GM12878 (cell line): ENCODE results near the gene NLGN2. TPM values are rescaled to one million over a fixed set of nuclear protein-coding genes. Genes with fewer than 3 reads are reported as not detected.

Experiments
- ATF7 ChIP-seq: fragments of 450-650 bp; IDR thresholded peaks from 2 replicates; pipeline ENCODE4 v1.6.1; 2016; ENCODE audit warnings: low read depth, mild to moderate bottlenecking
- BCL11A ChIP-seq: IDR thresholded peaks from 2 replicates; pipeline ENCODE4 v1.6.1; 2011; ENCODE audit warnings: low read depth, low read length
- BHLHE40 ChIP-seq, 2 experiments: fragments of 450-650 bp in 1 of 2; IDR thresholded peaks; 2 replicates each; pipeline ENCODE4 v1.6.1; 2011 to 2017; ENCODE audit warnings: low read depth in 2 of 2, borderline replicate concordance in 1 of 2, improper control_type of control experiment in 1 of 2, low read length in 1 of 2, mild to moderate bottlenecking in 1 of 2
- BMI1 ChIP-seq: fragments of 450-650 bp; IDR thresholded peaks from 2 replicates; pipeline ENCODE4 v1.6.1; 2016; ENCODE audit warnings: mild to moderate bottlenecking, moderate library complexity, borderline replicate concordance
- DPF2 ChIP-seq: fragments of 450-650 bp; IDR thresholded peaks from 2 replicates; pipeline ENCODE4 v1.6.1; 2017; ENCODE audit warnings: mild to moderate bottlenecking
- FOXM1 ChIP-seq: IDR thresholded peaks from 2 replicates; pipeline ENCODE4 v1.6.1; 2012; ENCODE audit warnings: low read depth, mild to moderate bottlenecking, inconsistent platforms, low read length, moderate library complexity
- GABPA ChIP-seq: IDR thresholded peaks from 2 replicates; pipeline ENCODE4 v1.6.1; 2014; ENCODE audit warnings: antibody characterized with exemption, low read depth, mild to moderate bottlenecking, inconsistent platforms
- JUND ChIP-seq: IDR thresholded peaks from 2 replicates; pipeline ENCODE4 v1.6.1; 2012; ENCODE audit warnings: low read depth, mild to moderate bottlenecking, low read length, improper control_type of control experiment, moderate library complexity
- KAT2A ChIP-seq: conservative IDR thresholded peaks from 2 replicates; pipeline ENCODE4 v1.6.1; 2011; ENCODE audit warnings: low read depth, low read length; ENCODE audit not compliant: control insufficient read depth
- KLF5 ChIP-seq: fragments of 450-650 bp; IDR thresholded peaks from 2 replicates; pipeline ENCODE4 v1.6.1; 2014; ENCODE audit warnings: mild to moderate bottlenecking; ENCODE audit not compliant: partially characterized antibody
- LARP7 ChIP-seq: fragments of 450-650 bp; IDR thresholded peaks from 2 replicates; pipeline ENCODE4 v1.6.1; 2017; ENCODE audit warnings: mild to moderate bottlenecking
- MXI1 ChIP-seq: fragments of 150-350 bp; IDR thresholded peaks from 2 replicates; pipeline ENCODE4 v1.6.1; 2011; ENCODE audit warnings: low read depth, mild to moderate bottlenecking, inconsistent platforms, low read length, improper control_type of control experiment
- NR2C1 ChIP-seq: fragments of 450-650 bp; IDR thresholded peaks from 2 replicates; pipeline ENCODE4 v1.6.1; 2017; ENCODE audit warnings: antibody characterized with exemption, mild to moderate bottlenecking, moderate library complexity
- NR2C2 ChIP-seq: IDR thresholded peaks from 2 replicates; pipeline ENCODE4 v1.6.1; 2011; ENCODE audit warnings: borderline replicate concordance, low read depth; ENCODE audit not compliant: control insufficient read depth, insufficient read length
- NR2F1 ChIP-seq: fragments of 450-650 bp; conservative IDR thresholded peaks from 2 replicates; pipeline ENCODE4 v1.6.1; 2017; ENCODE audit warnings: mild to moderate bottlenecking
- RAD21 ChIP-seq: IDR thresholded peaks from 2 replicates; pipeline ENCODE4 v1.6.1; 2011; ENCODE audit warnings: mild to moderate bottlenecking, low read depth, low read length, moderate library complexity; ENCODE audit not compliant: insufficient read depth
- TBL1XR1 ChIP-seq: IDR thresholded peaks from 2 replicates; pipeline ENCODE4 v1.6.1; 2012; ENCODE audit warnings: low read depth, low read length, improper control_type of control experiment
- WRNIP1 ChIP-seq: IDR thresholded peaks from 2 replicates; pipeline ENCODE4 v1.6.1; 2011; ENCODE audit warnings: low read depth, low read length, improper control_type of control experiment, borderline replicate concordance
- ZBTB11 ChIP-seq: fragments of 450-650 bp; formaldehyde crosslinking; IDR thresholded peaks from 2 replicates; pipeline ENCODE4 v1.5.0; 2022; ENCODE audit warnings: mild to moderate bottlenecking, missing genetic modification characterization
- ZBTB33 ChIP-seq: fragments of 450-650 bp; IDR thresholded peaks from 2 replicates; pipeline ENCODE4 v1.6.1; 2017; ENCODE audit warnings: mild to moderate bottlenecking
- ZNF24 ChIP-seq: fragments of 450-650 bp; IDR thresholded peaks from 2 replicates; pipeline ENCODE4 v1.6.1; 2017; ENCODE audit warnings: antibody characterized with exemption, mild to moderate bottlenecking
- ZNF687 ChIP-seq: fragments of 450-650 bp; IDR thresholded peaks from 2 replicates; pipeline ENCODE4 v1.6.1; 2017; ENCODE audit warnings: mild to moderate bottlenecking, moderate library complexity
- polyA plus RNA-seq, 11 experiments: library from polyadenylated mRNA; depleted of rRNA in 4 of 11; unstranded in 6 of 11; stranded (reverse) in 5 of 11; fragments of >200 nt; fragmentation: Nextera tagmentation in 4 of 11; fragmentation: Illumina TruSeq in 1 of 11; extraction: Ambion mirVana in 4 of 11; extraction: Trizol in 1 of 11; gene quantifications; 1 replicate in 1 of 11; 2 replicates in 10 of 11; pipeline versions ENCODE4 v1.2.1 to v1.2.3, GENCODE V29; 2011 to 2016; ENCODE audit warnings: inconsistent platforms in 2 of 11, missing spikeins in 2 of 11, low read depth in 1 of 11
- total RNA-seq, 4 experiments: library from RNA; depleted of rRNA in 3 of 4; stranded (reverse); fragments of >200 nt in 3 of 4; fragmentation: Illumina TruSeq in 1 of 4; extraction: Trizol in 1 of 4; gene quantifications; 2 replicates each; pipeline versions ENCODE4 v1.2.1 to v1.2.3, GENCODE V29; 2013 to 2021

NLGN2 gene
- total and polyA plus RNA-seq, 10 of the 15 experiments (the other 5 are each of a cell fraction or from before 2014, with no cell fraction given), result 0.02 to 0.87 (median 0.11) TPM; not detected in 2

GRCh38 chr17:7403977-7404736, 3.5 kb upstream of the NLGN2 start, which contains the start of gene TMEM256 (continued):
- no peak for TF ChIP-seq GABPA
- no peak for TF ChIP-seq ZBTB33
- peak; percentile 59 for TF ChIP-seq NR2C1
- TF ChIP-seq ZNF687, result peak; percentile 35; the same call in 1 of the 2 replicates
- TF ChIP-seq NR2C2, result no peak
- peak; percentile 60; the same call in 1 of the 2 replicates for TF ChIP-seq MXI1
- TF ChIP-seq BMI1, result no peak
- no peak; the same call in 1 of the 2 replicates for TF ChIP-seq TBL1XR1
- TF ChIP-seq ZNF24, result no peak
- TF ChIP-seq WRNIP1, result no peak
- TF ChIP-seq JUND, result no peak
- TF ChIP-seq ATF7, result peak; percentile 41
- TF ChIP-seq DPF2, result no peak
- TF ChIP-seq BCL11A, result no peak
- no peak for TF ChIP-seq KAT2A
- TF ChIP-seq NR2F1, result peak; percentile 41; the same call in 1 of the 2 replicates
- TF ChIP-seq KLF5, result no peak
- TF ChIP-seq FOXM1, result no peak
- TF ChIP-seq RAD21, result no peak
- 0 out of 4 replicates have a peak, but pooled peaks of 1 of the 2 experiments have one; percentile 8 for TF ChIP-seq BHLHE40 (IDR thresholded peaks at IDR 0.05; ENCODE audit: borderline replicate concordance in 1 of 2, low read depth in 2 of 2, low read length in 1 of 2)
- 0 out of 2 replicates have a peak, but pooled peaks have one; percentile 47 for TF ChIP-seq LARP7
- no peak for TF ChIP-seq ZBTB11 (CRISPR knock-in tag)
